Peyer's patch (tissue), 4 donors: ENCODE data around the gene NSUN7. TPM values are rescaled to one million over a fixed set of nuclear protein-coding genes. Genes with fewer than 3 reads are reported as not detected.
A peak's percentile ranks its signal among the peaks of the same experiment; 100 is the strongest.

Experiments used
- DNase-seq, 3 donors: peaks; one replicate each; pipeline ENCODE4 v3.0.0-alpha.2; 2017 to 2019
- H3K27ac ChIP-seq, 4 donors: fragments of 200-600 bp; sonication (generic); one replicate each; pipeline ENCODE4 v1.5.1; 2016 to 2019
- H3K27me3 ChIP-seq, 2 donors: fragments of 200-600 bp; sonication (generic); one replicate each; pipeline ENCODE4 v1.5.1; 2019
- H3K36me3 ChIP-seq, 3 donors: fragments of 200-600 bp; sonication (generic); one replicate each; pipeline ENCODE4 v1.5.1; 2016 to 2019
- H3K4me1 ChIP-seq, 4 donors: fragments of 200-600 bp; sonication (generic); one replicate each; pipeline ENCODE4 v1.5.1; 2016 to 2019
- H3K4me3 ChIP-seq, 4 donors: fragments of 200-600 bp; sonication (generic); 1 replicate in 3 of 4; 2 replicates in 1 of 4; pipeline ENCODE4 v1.5.1; 2016 to 2019; ENCODE audit warnings: mild to moderate bottlenecking in 1 of 4
- H3K9me3 ChIP-seq, 4 donors: fragments of 200-600 bp; sonication (generic); one replicate each; pipeline ENCODE4 v1.5.1; 2016 to 2019; ENCODE audit warnings: mild to moderate bottlenecking in 1 of 4
- POLR2A ChIP-seq, 2 donors: fragments of 450-650 bp; IDR thresholded peaks; one replicate each; pipeline ENCODE4 v1.5.1; 2017; ENCODE audit warnings: antibody characterized with exemption in 2 of 2, mild to moderate bottlenecking in 2 of 2, moderate library complexity in 2 of 2
- total RNA-seq, 4 donors: library from RNA; depleted of rRNA; stranded (reverse); fragments of >200 nt; gene quantifications; one replicate each; pipeline ENCODE4 v1.1.0, GENCODE V29; 2016
- TF ChIP-seq, protein P1 (sequence below), 6 experiments: fragments of 450-650 bp in 4 of 6; fragments of 200-600 bp in 2 of 6; sonication (generic) in 1 of 6; IDR thresholded peaks; one replicate each; pipeline ENCODE4 v1.5.1; 2017 to 2019; ENCODE audit warnings: antibody characterized with exemption in 6 of 6, mild to moderate bottlenecking in 3 of 6, moderate library complexity in 1 of 6

The NSUN7 gene
- total RNA-seq, 4 donors from 2014 or later, result 4.9 to 10.7 (median 9.7) TPM

DNA sequence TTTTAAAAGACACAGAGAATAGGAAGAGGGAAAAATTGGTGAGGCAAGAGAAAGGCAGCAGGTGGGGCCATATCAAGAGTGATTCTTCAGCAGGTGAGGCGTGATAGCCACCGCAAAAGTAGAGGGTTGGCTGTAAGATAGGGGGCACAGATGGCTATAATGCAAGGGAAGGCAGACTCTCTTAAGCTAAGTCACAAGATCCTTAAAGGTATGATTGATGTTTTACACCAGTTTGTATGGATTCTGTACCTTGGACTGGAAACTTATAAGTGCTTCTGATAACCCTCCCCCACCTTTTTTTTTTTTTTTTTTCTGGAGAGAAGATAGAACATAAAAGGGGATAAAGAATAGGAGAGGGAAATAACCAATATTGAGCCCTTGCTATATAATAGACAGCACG is 40.0 kb downstream of the NSUN7 start:
- DNase-seq, result no peak
- TF ChIP-seq POLR2A (IDR thresholded peaks at IDR 0.05), result no peak
- TF ChIP-seq, protein P1, sequence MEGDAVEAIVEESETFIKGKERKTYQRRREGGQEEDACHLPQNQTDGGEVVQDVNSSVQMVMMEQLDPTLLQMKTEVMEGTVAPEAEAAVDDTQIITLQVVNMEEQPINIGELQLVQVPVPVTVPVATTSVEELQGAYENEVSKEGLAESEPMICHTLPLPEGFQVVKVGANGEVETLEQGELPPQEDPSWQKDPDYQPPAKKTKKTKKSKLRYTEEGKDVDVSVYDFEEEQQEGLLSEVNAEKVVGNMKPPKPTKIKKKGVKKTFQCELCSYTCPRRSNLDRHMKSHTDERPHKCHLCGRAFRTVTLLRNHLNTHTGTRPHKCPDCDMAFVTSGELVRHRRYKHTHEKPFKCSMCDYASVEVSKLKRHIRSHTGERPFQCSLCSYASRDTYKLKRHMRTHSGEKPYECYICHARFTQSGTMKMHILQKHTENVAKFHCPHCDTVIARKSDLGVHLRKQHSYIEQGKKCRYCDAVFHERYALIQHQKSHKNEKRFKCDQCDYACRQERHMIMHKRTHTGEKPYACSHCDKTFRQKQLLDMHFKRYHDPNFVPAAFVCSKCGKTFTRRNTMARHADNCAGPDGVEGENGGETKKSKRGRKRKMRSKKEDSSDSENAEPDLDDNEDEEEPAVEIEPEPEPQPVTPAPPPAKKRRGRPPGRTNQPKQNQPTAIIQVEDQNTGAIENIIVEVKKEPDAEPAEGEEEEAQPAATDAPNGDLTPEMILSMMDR (IDR thresholded peaks at IDR 0.05), result no peak
- H3K4me1 ChIP-seq, result no peaks in the 10 kb centered on the region

DNA sequence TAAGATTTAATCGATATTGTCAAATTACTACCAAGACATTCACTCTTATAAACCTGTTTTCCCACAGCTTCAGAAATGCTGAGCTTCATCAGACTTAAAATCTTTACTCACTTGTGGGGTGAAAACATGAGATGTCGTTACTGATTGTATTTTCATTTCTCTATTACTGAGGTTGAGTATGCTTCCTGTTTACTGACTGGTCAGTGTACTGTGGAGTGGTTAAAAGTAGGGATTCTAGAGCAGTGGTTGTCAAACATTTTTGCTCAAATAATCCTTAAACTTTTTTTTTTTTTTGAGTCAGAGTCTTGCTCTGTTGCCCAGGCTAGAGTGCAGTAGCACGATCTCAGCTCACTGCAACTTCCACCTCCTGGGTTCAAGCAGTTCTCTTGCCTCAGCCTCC is 50.3 kb downstream of the NSUN7 start:
- no peak for DNase-seq
- Histone ChIP-seq H3K27ac (no peak overlapping the region), H3K4me1 (no peaks in the 10 kb centered on the region), H3K27me3 (no peaks in the 10 kb centered on the region), H3K9me3 (no peaks in the 10 kb centered on the region), H3K4me3 (no peak overlapping the region), H3K36me3 (no peaks in the 10 kb centered on the region)
- TF ChIP-seq POLR2A (IDR thresholded peaks at IDR 0.05), result no peak
- TF ChIP-seq, protein P1 (IDR thresholded peaks at IDR 0.05), result no peak

More for the DNA sequence above, 40.0 kb downstream of the NSUN7 start:
- Histone ChIP-seq H3K36me3 (no peaks in the 10 kb centered on the region), H3K27ac (no peak overlapping the region), H3K4me3 (no peak overlapping the region), H3K9me3 (no peaks in the 10 kb centered on the region), H3K27me3 (no peaks in the 10 kb centered on the region)

DNA sequence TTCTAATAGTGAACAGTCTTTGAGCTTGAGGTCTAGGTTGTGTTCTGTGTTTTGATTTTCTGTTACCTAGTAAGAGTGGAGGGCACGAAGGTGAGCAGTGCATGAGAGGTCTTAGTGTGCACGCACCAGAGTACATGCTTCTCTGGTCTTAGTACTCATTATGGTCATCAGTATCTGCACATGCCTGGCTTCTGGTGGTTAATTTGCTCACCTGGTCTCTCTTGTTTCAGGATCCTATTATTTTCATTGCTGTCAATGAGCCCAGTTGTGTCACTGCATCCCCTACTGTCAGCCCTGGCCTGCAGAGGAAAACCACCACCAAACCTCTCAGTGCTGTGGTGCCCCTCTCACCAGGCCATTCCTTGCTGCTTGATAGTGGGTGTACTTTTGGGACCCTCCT is 54.8 kb downstream of the NSUN7 start:
- H3K4me1 ChIP-seq, result no peaks in the 10 kb centered on the region
- no peak overlapping the region for H3K4me3 ChIP-seq
- no peaks in the 10 kb centered on the region for H3K36me3 ChIP-seq
- no peak overlapping the region for H3K27ac ChIP-seq
- DNase-seq, result no peak
- TF ChIP-seq, protein P1 (IDR thresholded peaks at IDR 0.05), result no peak
- TF ChIP-seq POLR2A (IDR thresholded peaks at IDR 0.05), result no peak
- no peaks in the 10 kb centered on the region for H3K9me3 ChIP-seq
- H3K27me3 ChIP-seq, result no peaks in the 10 kb centered on the region

DNA sequence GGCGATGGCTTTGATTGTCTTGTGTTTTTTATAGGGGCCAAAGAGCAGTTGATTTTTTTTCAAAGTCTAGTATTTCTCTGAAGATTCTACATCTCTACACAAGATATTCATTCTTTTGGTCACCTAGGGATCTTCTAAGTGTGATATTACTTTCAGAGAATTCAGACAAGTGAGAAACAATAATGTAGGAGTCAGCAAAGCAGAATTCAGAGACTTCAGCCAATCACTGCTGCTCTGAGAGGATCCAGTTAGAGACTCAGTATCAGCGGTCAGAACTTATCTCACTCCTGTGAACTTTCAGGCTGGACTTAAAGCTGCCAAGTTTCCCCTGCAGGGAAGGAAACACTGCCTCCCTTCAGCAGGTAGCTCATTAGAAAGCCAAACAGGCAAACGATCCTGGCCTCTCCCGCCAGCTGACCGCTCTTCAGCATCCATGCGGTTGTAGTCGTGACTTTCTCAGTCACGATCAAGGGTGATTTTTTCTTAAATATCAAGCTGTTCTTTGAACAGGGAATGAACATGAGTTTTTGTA is 59.2 kb downstream of the NSUN7 start:
- DNase-seq, result no peak
- Histone ChIP-seq H3K27ac (no peak overlapping the region), H3K27me3 (no peaks in the 10 kb centered on the region), H3K9me3 (no peaks in the 10 kb centered on the region), H3K4me3 (no peak overlapping the region), H3K4me1 (no peaks in the 10 kb centered on the region), H3K36me3 (peaks cover 0 to 7% (median 0%) of the 10 kb centered on the region in 3 donors)
- no peak for TF ChIP-seq POLR2A (IDR thresholded peaks at IDR 0.05)
- TF ChIP-seq, protein P1 (IDR thresholded peaks at IDR 0.05), result no peak

DNA sequence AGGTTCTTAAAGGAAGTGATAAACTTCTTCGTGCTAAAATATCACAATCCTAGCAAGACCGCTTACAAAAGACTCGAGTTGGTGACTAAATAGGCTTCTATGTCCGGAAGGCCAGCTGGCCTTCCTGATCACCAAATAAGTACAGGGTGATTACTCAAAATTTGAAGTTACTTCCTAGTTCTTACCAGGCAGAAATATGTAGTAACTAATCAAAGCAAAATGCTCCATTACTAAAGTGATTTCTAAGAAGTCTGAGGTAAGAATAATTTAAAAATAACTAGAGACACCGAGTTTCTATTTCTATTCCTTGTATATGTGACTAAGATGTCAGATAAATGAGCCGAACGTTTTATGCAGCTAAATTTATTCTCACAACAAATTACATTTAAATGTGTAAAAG is 62.2 kb downstream of the NSUN7 start:
- H3K4me1 ChIP-seq, result no peaks in the 10 kb centered on the region
- peaks cover 0 to 21% (median 0%) of the 10 kb centered on the region in 3 donors for H3K36me3 ChIP-seq
- TF ChIP-seq, protein P1 (IDR thresholded peaks at IDR 0.05), result no peak
- no peak for TF ChIP-seq POLR2A (IDR thresholded peaks at IDR 0.05)
- DNase-seq, result no peak
- H3K27ac ChIP-seq, result no peak overlapping the region
- H3K9me3 ChIP-seq, result no peaks in the 10 kb centered on the region
- no peak overlapping the region for H3K4me3 ChIP-seq
- H3K27me3 ChIP-seq, result no peaks in the 10 kb centered on the region

DNA sequence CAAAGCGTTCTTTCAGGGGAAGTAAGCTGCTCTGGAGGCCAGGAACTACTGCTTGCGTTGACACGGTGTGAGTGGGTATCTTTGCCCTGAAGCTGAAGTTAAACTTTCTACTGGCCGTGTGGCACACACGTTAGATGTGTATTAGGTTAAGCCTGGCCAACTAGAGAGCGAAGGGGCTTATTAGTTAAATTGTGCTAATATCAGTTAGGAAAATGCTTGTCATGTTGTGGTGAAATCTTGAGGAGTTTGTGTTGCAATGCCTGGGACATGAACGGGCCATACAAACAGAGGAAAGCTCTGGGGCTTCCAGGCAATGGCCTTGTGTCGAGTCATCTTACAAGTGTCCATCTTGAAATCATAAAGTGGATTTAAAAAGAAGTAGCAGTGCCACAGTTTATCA is 62.6 kb downstream of the NSUN7 start:
- Histone ChIP-seq H3K9me3 (no peaks in the 10 kb centered on the region), H3K27me3 (no peaks in the 10 kb centered on the region), H3K4me1 (no peaks in the 10 kb centered on the region), H3K4me3 (no peak overlapping the region), H3K36me3 (peaks cover 0 to 21% (median 0%) of the 10 kb centered on the region in 3 donors), H3K27ac (peak overlapping the region in 1 of 4 donors; percentile 32)
- no peak for DNase-seq
- TF ChIP-seq, protein P1 (IDR thresholded peaks at IDR 0.05), result no peak
- no peak for TF ChIP-seq POLR2A (IDR thresholded peaks at IDR 0.05)
